Astrocyte (in vitro differentiated cells and primary cell): ENCODE measurements around the gene PPRC1. TPM values are rescaled to one million over a fixed set of nuclear protein-coding genes. Genes with fewer than 3 reads are reported as not detected.

Experiments
- DNase-seq: peaks from one replicate; pipeline ENCODE4 v3.0.0-alpha.2; 2010; ENCODE audit warnings: low read depth
- FAIRE-seq: peaks from 2 replicates; lab custom pipeline; 2011; peaks lifted over from hg19 to GRCh38; lab: Jason Lieb, UNC
- H2AFZ ChIP-seq: 2 replicates; pipeline ENCODE4 v1.6.0; 2012; ENCODE audit warnings: low read depth, low read length, inconsistent platforms
- H3K27ac ChIP-seq: 2 replicates; pipeline ENCODE4 v1.5.1; 2011; ENCODE audit warnings: low read depth, low read length, inconsistent platforms
- H3K27me3 ChIP-seq: 2 replicates; pipeline ENCODE4 v1.6.0; 2011; ENCODE audit warnings: low read length, inconsistent platforms; ENCODE audit not compliant: insufficient read depth
- H3K36me3 ChIP-seq: 2 replicates; pipeline ENCODE4 v1.5.1; 2011; ENCODE audit warnings: low read length, inconsistent platforms; ENCODE audit not compliant: insufficient read depth
- H3K4me1 ChIP-seq: 2 replicates; pipeline ENCODE4 v1.5.1; 2011; ENCODE audit warnings: low read length, inconsistent platforms; ENCODE audit not compliant: insufficient read depth
- H3K4me2 ChIP-seq: 2 replicates; pipeline ENCODE4 v1.6.0; 2012; ENCODE audit warnings: low read length, inconsistent platforms
- H3K4me3 ChIP-seq: 2 replicates; pipeline ENCODE4 v1.5.1; 2011; ENCODE audit warnings: low read depth, mild to moderate bottlenecking, low read length, inconsistent platforms; ENCODE audit not compliant: insufficient read depth
- H3K79me2 ChIP-seq: 2 replicates; pipeline ENCODE4 v1.6.0; 2012; ENCODE audit warnings: mild to moderate bottlenecking, low read length, inconsistent platforms; ENCODE audit not compliant: insufficient read depth
- H3K9ac ChIP-seq: 2 replicates; pipeline ENCODE4 v1.6.0; 2012; ENCODE audit warnings: mild to moderate bottlenecking, low read length, inconsistent platforms
- H3K9me3 ChIP-seq: 2 replicates; pipeline ENCODE4 v1.5.1; 2012; ENCODE audit warnings: low read depth, mild to moderate bottlenecking, low read length, inconsistent platforms; ENCODE audit not compliant: insufficient read depth
- H4K20me1 ChIP-seq: 2 replicates; pipeline ENCODE4 v1.6.0; 2012; ENCODE audit warnings: low read length, inconsistent platforms; ENCODE audit not compliant: insufficient read depth
- H3K27ac Mint-ChIP-seq: one replicate; pipeline ENCODE4 v1.8.0; 2021; ENCODE audit warnings: mild to moderate bottlenecking, mixed read lengths; ENCODE audit not compliant: unreplicated experiment
- H3K27me3 Mint-ChIP-seq: one replicate; pipeline ENCODE4 v1.8.0; 2021; ENCODE audit warnings: low read depth, mixed read lengths; ENCODE audit not compliant: unreplicated experiment
- H3K36me3 Mint-ChIP-seq: one replicate; pipeline ENCODE4 v1.8.0; 2021; ENCODE audit warnings: low read depth, mixed read lengths; ENCODE audit not compliant: unreplicated experiment
- H3K4me1 Mint-ChIP-seq: one replicate; pipeline ENCODE4 v1.8.0; 2021; ENCODE audit warnings: low read depth, mixed read lengths; ENCODE audit not compliant: unreplicated experiment
- H3K4me3 Mint-ChIP-seq: one replicate; pipeline ENCODE4 v1.8.0; 2021; ENCODE audit warnings: mild to moderate bottlenecking, moderate library complexity, mixed read lengths; ENCODE audit not compliant: unreplicated experiment
- H3K9me3 Mint-ChIP-seq: one replicate; pipeline ENCODE4 v1.8.0; 2021; ENCODE audit warnings: mild to moderate bottlenecking, mixed read lengths; ENCODE audit not compliant: unreplicated experiment
- CTCF ChIP-seq: IDR thresholded peaks from 2 replicates; pipeline ENCODE4 v1.5.1; 2011; ENCODE audit warnings: low read depth, mild to moderate bottlenecking, inconsistent platforms, low read length, moderate library complexity; ENCODE audit not compliant: insufficient read depth
- EZH2 ChIP-seq: IDR thresholded peaks from 2 replicates; pipeline ENCODE4 v1.6.1; 2012; ENCODE audit warnings: mild to moderate bottlenecking, low read length, inconsistent platforms; ENCODE audit not compliant: insufficient read depth
- total RNA-seq: library from RNA; stranded (reverse); gene quantifications from 2 replicates; pipeline ENCODE4 v1.2.1, GENCODE V29; 2021

Gene PPRC1
- total RNA-seq, 1 donor from 2014 or later = 56.9 TPM

GRCh38 chr10:102131286-102132170 is 1.3 kb upstream of the PPRC1 start:
- Histone ChIP-seq H3K9me3 (no peaks in the 10 kb centered on the region), H3K4me1 (peaks cover 25% of the 10 kb centered on the region), H3K27ac (peak overlapping the region; percentile 89), H3K9ac (no peak overlapping the region), H3K36me3 (no peaks in the 10 kb centered on the region), H3K27me3 (no peaks in the 10 kb centered on the region), H2AFZ (no peak overlapping the region), H3K4me2 (peak overlapping the region; percentile 94), H3K79me2 (peaks cover 38% of the 10 kb centered on the region), H3K4me3 (no peak overlapping the region), H4K20me1 (peaks cover 30% of the 10 kb centered on the region)
- no peak for TF ChIP-seq EZH2
- TF ChIP-seq CTCF = no peak
- peak; percentile 63 for DNase-seq
- peak overlapping the region; percentile 99 for H3K4me3 Mint-ChIP-seq
- no peaks in the 10 kb centered on the region for H3K27me3 Mint-ChIP-seq
- H3K36me3 Mint-ChIP-seq = peaks cover 2% of the 10 kb centered on the region
- no peaks in the 10 kb centered on the region for H3K9me3 Mint-ChIP-seq
- H3K27ac Mint-ChIP-seq = peak overlapping the region; percentile 41
- H3K4me1 Mint-ChIP-seq = peaks cover 21% of the 10 kb centered on the region
- FAIRE-seq = no peak

- H3K27ac Mint-ChIP-seq = peak overlapping the region; percentile 41
- DNase-seq (no peak), FAIRE-seq (no peak)
- no peak for TF ChIP-seq EZH2
- Histone ChIP-seq H3K36me3 (no peaks in the 10 kb centered on the region), H4K20me1 (peaks cover 36% of the 10 kb centered on the region), H3K79me2 (peaks cover 44% of the 10 kb centered on the region), H3K4me3 (peak overlapping the region; percentile 97), H3K9ac (peak overlapping the region; percentile 94), H3K27ac (peak overlapping the region; percentile 89), H2AFZ (peak overlapping the region; percentile 89), H3K4me2 (peak overlapping the region; percentile 94), H3K27me3 (no peaks in the 10 kb centered on the region), H3K4me1 (peaks cover 25% of the 10 kb centered on the region), H3K9me3 (no peaks in the 10 kb centered on the region)
- peak overlapping the region; percentile 99 for H3K4me3 Mint-ChIP-seq
- no peaks in the 10 kb centered on the region for H3K27me3 Mint-ChIP-seq
- H3K4me1 Mint-ChIP-seq = peaks cover 27% of the 10 kb centered on the region
- no peaks in the 10 kb centered on the region for H3K9me3 Mint-ChIP-seq
- H3K36me3 Mint-ChIP-seq = peaks cover 2% of the 10 kb centered on the region
These were observed 662 bp upstream of the PPRC1 start for GRCh38 chr10:102132193-102132562.

GRCh38 chr10:102133373-102134195 is 744 bp downstream of the PPRC1 start:
- Histone ChIP-seq H3K9ac (peak overlapping the region; percentile 94), H3K9me3 (no peaks in the 10 kb centered on the region), H3K4me1 (peaks cover 22% of the 10 kb centered on the region), H2AFZ (peak overlapping the region; percentile 42), H3K4me2 (peak overlapping the region; percentile 94), H3K79me2 (peaks cover 58% of the 10 kb centered on the region), H3K4me3 (peak overlapping the region; percentile 97), H4K20me1 (peaks cover 50% of the 10 kb centered on the region), H3K27me3 (no peaks in the 10 kb centered on the region), H3K36me3 (peaks cover 12% of the 10 kb centered on the region), H3K27ac (peak overlapping the region; percentile 89)
- Mint-ChIP-seq H3K4me1 (peaks cover 27% of the 10 kb centered on the region), H3K36me3 (peaks cover 7% of the 10 kb centered on the region), H3K27me3 (no peaks in the 10 kb centered on the region), H3K9me3 (no peaks in the 10 kb centered on the region), H3K27ac (peak overlapping the region; percentile 98), H3K4me3 (peak overlapping the region; percentile 99)
- TF ChIP-seq CTCF (no peak), EZH2 (no peak)
- DNase-seq = peak; percentile 54
- no peak for FAIRE-seq
